ENCODE data around the gene SCD5. TPM values are rescaled to one million over a fixed set of nuclear protein-coding genes. Genes with fewer than 3 reads are reported as not detected.

SCD5 gene
- total and polyA plus RNA-seq, 9 of the 15 experiments (the other 6 are each of a cell fraction or from before 2014, with no cell fraction given): 0.01 to 0.20 (median 0.03) TPM; not detected in 5

GRCh38 chr4:82782626-82783345, 15.8 kb downstream of the SCD5 start:
- DNase-seq (ENCODE audit: extremely low read depth in 1 of 4, low spot score in 3 of 4) (no peak), ATAC-seq (no peak), FAIRE-seq (no peak)
- in situ Hi-C loops (cut with MboI) (no loop called here), intact Hi-C loops (cut with micrococcal nuclease) (no loop called here)
- peaks cover 5% of the 10 kb centered on the region; the same call in 1 of the 2 replicates for H4K20me1 ChIP-seq (replicated peaks; ENCODE audit: control insufficient read depth, insufficient read depth, low read length)
- 1% methylated on average over 5 of the region's 5 CpGs for WGBS (ENCODE audit: insufficient coverage, low coverage, missing lambda C conversion rate)
- no peak overlapping the region for H3K4me2 ChIP-seq (ENCODE audit: insufficient read depth, low read length)
- peaks cover 20 to 25% of the 10 kb centered on the region in 2 experiments for H3K27me3 ChIP-seq (ENCODE audit: control insufficient read depth in 2 of 2, insufficient read depth in 2 of 2, low read length in 2 of 2)
- H3K9me1 ChIP-seq (ENCODE audit: control insufficient read depth, insufficient read depth, low read length): no peaks in the 10 kb centered on the region
- H3K9ac ChIP-seq (ENCODE audit: insufficient read depth in 1 of 2, low read depth in 2 of 2, low read length in 2 of 2): no peak overlapping the region
- TF ChIP-seq IFI16 (CRISPR knock-in tag; IDR thresholded peaks at IDR 0.05) (no peak), ETS1 (conservative IDR thresholded peaks at IDR 0.05; ENCODE audit: control insufficient read depth, low read depth, low read length) (no peak), MEIS2 (IDR thresholded peaks at IDR 0.05; ENCODE audit: partially characterized antibody) (no peak), CREB1 (IDR thresholded peaks at IDR 0.05) (no peak), CREB1 (CRISPR knock-in tag; IDR thresholded peaks at IDR 0.05) (no peak), KDM2B (CRISPR knock-in tag; IDR thresholded peaks at IDR 0.05) (no peak), TEAD1 (CRISPR knock-in tag; IDR thresholded peaks at IDR 0.05) (no peak), HMG20B (CRISPR knock-in tag; IDR thresholded peaks at IDR 0.05) (no peak)
- ChIA-PET POLR2A (no interaction called here), CTCF (ENCODE audit: low intra/inter-chr PET ratio) (no interaction called here)
- no peak overlapping the region for H2AFZ ChIP-seq (ENCODE audit: low read depth, low read length)
- no peak overlapping the region for H3K27ac ChIP-seq (ENCODE audit: extremely low read depth, low read depth, low read length)
- H3K4me1 ChIP-seq (replicated peaks in 1 of 2; ENCODE audit: control insufficient read depth in 2 of 2, insufficient read depth in 2 of 2, low read length in 2 of 2): peaks cover 0 to 3% of the 10 kb centered on the region in 2 experiments; a peak in 2 of 5 replicates
- BruUV-seq (replicated peaks): no TSS peak
- no peaks in the 10 kb centered on the region for H3K36me3 ChIP-seq (ENCODE audit: control insufficient read depth, insufficient read depth, low read length)
- H3K9me3 ChIP-seq (replicated peaks; ENCODE audit: control insufficient read depth, insufficient read depth, low read depth, low read length): no peaks in the 10 kb centered on the region
- H3K4me3 ChIP-seq: no peak overlapping the region
- H3K79me2 ChIP-seq (ENCODE audit: control insufficient read depth, insufficient read depth, low read length): no peaks in the 10 kb centered on the region
